ENCODE data around the gene BTG1.

Gene BTG1

GRCh38 chr12:92162079-92162478, 16.4 kb upstream of the BTG1 start:
- Histone ChIP-seq H3K27ac (replicated peaks; ENCODE audit: low read length) (no peak overlapping the region), H2AFZ (ENCODE audit: low read length) (no peak overlapping the region), H3K9ac (ENCODE audit: low read depth, low read length, poor library complexity) (no peak overlapping the region), H3K23ac (ENCODE audit: low read depth, low read length, poor library complexity) (no peak overlapping the region), H4K91ac (ENCODE audit: low read depth, low read length, poor library complexity) (no peak overlapping the region), H3K4me3 (ENCODE audit: low read length in 2 of 2) (no peak overlapping the region), H2AK5ac (ENCODE audit: low read depth, low read length) (no peak overlapping the region), H3K9me3 (replicated peaks in 1 of 2; ENCODE audit: control insufficient read depth in 2 of 2, insufficient read depth in 1 of 2, low read depth in 1 of 2, low read length in 2 of 2) (no peaks in the 10 kb centered on the region), H2BK120ac (ENCODE audit: low read depth, low read length) (no peak overlapping the region), H3K4me1 (ENCODE audit: control insufficient read depth in 2 of 2, insufficient read depth in 1 of 2, low read depth in 1 of 2, low read length in 2 of 2) (no peaks in the 10 kb centered on the region), H3K18ac (ENCODE audit: low read length) (no peak overlapping the region), H2BK5ac (ENCODE audit: low read length) (no peak overlapping the region), H4K8ac (ENCODE audit: low read depth, low read length) (no peak overlapping the region), H3K36me3 (replicated peaks in 1 of 2; ENCODE audit: control insufficient read depth in 2 of 2, insufficient read depth in 2 of 2, low read length in 2 of 2) (no peaks in the 10 kb centered on the region), H3K14ac (ENCODE audit: low read length) (no peak overlapping the region), H3K79me1 (ENCODE audit: low read depth, low read length) (no peaks in the 10 kb centered on the region), H2BK15ac (ENCODE audit: low read length) (no peak overlapping the region), H2BK12ac (ENCODE audit: low read length) (no peak overlapping the region), H3K4ac (ENCODE audit: low read length) (no peak overlapping the region), H3K4me2 (ENCODE audit: insufficient read depth, low read length, poor library complexity, severe bottlenecking) (no peak overlapping the region), H3K27me3 (ENCODE audit: control insufficient read depth in 3 of 3, insufficient read depth in 3 of 3, low read depth in 1 of 3, low read length in 3 of 3) (no peaks in the 10 kb centered on the region)
- no peak for DNase-seq (ENCODE audit: low spot score)
- WGBS, 2 donors (ENCODE audit: extremely low coverage in 2 of 2, insufficient read length in 2 of 2, insufficient replicate concordance in 1 of 2) = no CpG with 5 or more reads among the region's 1 CpG

- H3K27me3 ChIP-seq (ENCODE audit: control insufficient read depth in 3 of 3, insufficient read depth in 3 of 3, low read depth in 1 of 3, low read length in 3 of 3) = no peaks in the 10 kb centered on the region
- no peak overlapping the region for H3K9ac ChIP-seq (ENCODE audit: low read depth, low read length, poor library complexity)
- no peaks in the 10 kb centered on the region for H3K79me1 ChIP-seq (ENCODE audit: low read depth, low read length)
- H4K91ac ChIP-seq (ENCODE audit: low read depth, low read length, poor library complexity) = no peak overlapping the region
- DNase-seq (ENCODE audit: low spot score) = no peak
- no peaks in the 10 kb centered on the region for H3K4me1 ChIP-seq (ENCODE audit: control insufficient read depth in 2 of 2, insufficient read depth in 1 of 2, low read depth in 1 of 2, low read length in 2 of 2)
- no CpG with 5 or more reads among the region's 6 CpGs for WGBS, 2 donors (ENCODE audit: extremely low coverage in 2 of 2, insufficient read length in 2 of 2, insufficient replicate concordance in 1 of 2)
- H2BK15ac ChIP-seq (ENCODE audit: low read length) = no peak overlapping the region
- H3K4me2 ChIP-seq (ENCODE audit: insufficient read depth, low read length, poor library complexity, severe bottlenecking) = no peak overlapping the region
- no peak overlapping the region for H2AFZ ChIP-seq (ENCODE audit: low read length)
- H4K8ac ChIP-seq (ENCODE audit: low read depth, low read length) = no peak overlapping the region
- H3K36me3 ChIP-seq (replicated peaks in 1 of 2; ENCODE audit: control insufficient read depth in 2 of 2, insufficient read depth in 2 of 2, low read length in 2 of 2) = no peaks in the 10 kb centered on the region
- no peak overlapping the region for H3K4ac ChIP-seq (ENCODE audit: low read length)
- H3K4me3 ChIP-seq (ENCODE audit: low read length in 2 of 2) = no peak overlapping the region
- H2BK120ac ChIP-seq (ENCODE audit: low read depth, low read length) = no peak overlapping the region
- no peak overlapping the region for H2BK5ac ChIP-seq (ENCODE audit: low read length)
- peaks cover 0 to 3% of the 10 kb centered on the region in 2 donors for H3K9me3 ChIP-seq (replicated peaks in 1 of 2; ENCODE audit: control insufficient read depth in 2 of 2, insufficient read depth in 1 of 2, low read depth in 1 of 2, low read length in 2 of 2)
- no peak overlapping the region for H2BK12ac ChIP-seq (ENCODE audit: low read length)
- H3K23ac ChIP-seq (ENCODE audit: low read depth, low read length, poor library complexity) = no peak overlapping the region
- no peak overlapping the region for H2AK5ac ChIP-seq (ENCODE audit: low read depth, low read length)
- no peak overlapping the region for H3K14ac ChIP-seq (ENCODE audit: low read length)
- no peak overlapping the region for H3K18ac ChIP-seq (ENCODE audit: low read length)
- H3K27ac ChIP-seq (replicated peaks; ENCODE audit: low read length) = no peak overlapping the region
These were observed 13.3 kb upstream of the BTG1 start for GRCh38 chr12:92158796-92159439.

GRCh38 chr12:92156704-92157395, 11.2 kb upstream of the BTG1 start:
- H3K4me2 ChIP-seq (ENCODE audit: insufficient read depth, low read length, poor library complexity, severe bottlenecking) = no peak overlapping the region
- DNase-seq (ENCODE audit: low spot score) = no peak
- H3K18ac ChIP-seq (ENCODE audit: low read length) = no peak overlapping the region
- no peak overlapping the region for H2BK120ac ChIP-seq (ENCODE audit: low read depth, low read length)
- H2BK15ac ChIP-seq (ENCODE audit: low read length) = no peak overlapping the region
- peaks cover 0 to 3% of the 10 kb centered on the region in 2 donors for H3K9me3 ChIP-seq (replicated peaks in 1 of 2; ENCODE audit: control insufficient read depth in 2 of 2, insufficient read depth in 1 of 2, low read depth in 1 of 2, low read length in 2 of 2)
- H3K9ac ChIP-seq (ENCODE audit: low read depth, low read length, poor library complexity) = no peak overlapping the region
- H3K23ac ChIP-seq (ENCODE audit: low read depth, low read length, poor library complexity) = no peak overlapping the region
- H2BK5ac ChIP-seq (ENCODE audit: low read length) = no peak overlapping the region
- no peaks in the 10 kb centered on the region for H3K27me3 ChIP-seq (ENCODE audit: control insufficient read depth in 3 of 3, insufficient read depth in 3 of 3, low read depth in 1 of 3, low read length in 3 of 3)
- no peak overlapping the region for H4K91ac ChIP-seq (ENCODE audit: low read depth, low read length, poor library complexity)
- H3K14ac ChIP-seq (ENCODE audit: low read length) = no peak overlapping the region
- H4K8ac ChIP-seq (ENCODE audit: low read depth, low read length) = no peak overlapping the region
- no peak overlapping the region for H2BK12ac ChIP-seq (ENCODE audit: low read length)
- H3K4ac ChIP-seq (ENCODE audit: low read length) = no peak overlapping the region
- no peak overlapping the region for H2AK5ac ChIP-seq (ENCODE audit: low read depth, low read length)
- H3K79me1 ChIP-seq (ENCODE audit: low read depth, low read length) = no peaks in the 10 kb centered on the region
- no peak overlapping the region for H3K4me3 ChIP-seq (ENCODE audit: low read length in 2 of 2)
- no peaks in the 10 kb centered on the region for H3K4me1 ChIP-seq (ENCODE audit: control insufficient read depth in 2 of 2, insufficient read depth in 1 of 2, low read depth in 1 of 2, low read length in 2 of 2)
- no peak overlapping the region for H3K27ac ChIP-seq (replicated peaks; ENCODE audit: low read length)
- no CpG with 5 or more reads among the region's 6 CpGs for WGBS, 2 donors (ENCODE audit: extremely low coverage in 2 of 2, insufficient read length in 2 of 2, insufficient replicate concordance in 1 of 2)
- H2AFZ ChIP-seq (ENCODE audit: low read length) = no peak overlapping the region
- H3K36me3 ChIP-seq (replicated peaks in 1 of 2; ENCODE audit: control insufficient read depth in 2 of 2, insufficient read depth in 2 of 2, low read length in 2 of 2) = no peaks in the 10 kb centered on the region

- H3K27ac ChIP-seq (replicated peaks; ENCODE audit: low read length) = no peak overlapping the region
- no peak overlapping the region for H4K91ac ChIP-seq (ENCODE audit: low read depth, low read length, poor library complexity)
- H2BK15ac ChIP-seq (ENCODE audit: low read length) = no peak overlapping the region
- no peak overlapping the region for H3K18ac ChIP-seq (ENCODE audit: low read length)
- H3K9me3 ChIP-seq (replicated peaks in 1 of 2; ENCODE audit: control insufficient read depth in 2 of 2, insufficient read depth in 1 of 2, low read depth in 1 of 2, low read length in 2 of 2) = peaks cover 0 to 3% of the 10 kb centered on the region in 2 donors
- no peak overlapping the region for H2BK120ac ChIP-seq (ENCODE audit: low read depth, low read length)
- H3K9ac ChIP-seq (ENCODE audit: low read depth, low read length, poor library complexity) = no peak overlapping the region
- H2AK5ac ChIP-seq (ENCODE audit: low read depth, low read length) = no peak overlapping the region
- H3K14ac ChIP-seq (ENCODE audit: low read length) = no peak overlapping the region
- no CpG with 5 or more reads among the region's 2 CpGs for WGBS, 2 donors (ENCODE audit: extremely low coverage in 2 of 2, insufficient read length in 2 of 2, insufficient replicate concordance in 1 of 2)
- H4K8ac ChIP-seq (ENCODE audit: low read depth, low read length) = no peak overlapping the region
- H2AFZ ChIP-seq (ENCODE audit: low read length) = no peak overlapping the region
- no peak overlapping the region for H2BK12ac ChIP-seq (ENCODE audit: low read length)
- H2BK5ac ChIP-seq (ENCODE audit: low read length) = no peak overlapping the region
- no peak overlapping the region for H3K23ac ChIP-seq (ENCODE audit: low read depth, low read length, poor library complexity)
- H3K4me2 ChIP-seq (ENCODE audit: insufficient read depth, low read length, poor library complexity, severe bottlenecking) = no peak overlapping the region
- H3K79me1 ChIP-seq (ENCODE audit: low read depth, low read length) = no peaks in the 10 kb centered on the region
- H3K4ac ChIP-seq (ENCODE audit: low read length) = no peak overlapping the region
- DNase-seq (ENCODE audit: low spot score) = no peak
- H3K27me3 ChIP-seq (ENCODE audit: control insufficient read depth in 3 of 3, insufficient read depth in 3 of 3, low read depth in 1 of 3, low read length in 3 of 3) = no peaks in the 10 kb centered on the region
- no peaks in the 10 kb centered on the region for H3K4me1 ChIP-seq (ENCODE audit: control insufficient read depth in 2 of 2, insufficient read depth in 1 of 2, low read depth in 1 of 2, low read length in 2 of 2)
- no peaks in the 10 kb centered on the region for H3K36me3 ChIP-seq (replicated peaks in 1 of 2; ENCODE audit: control insufficient read depth in 2 of 2, insufficient read depth in 2 of 2, low read length in 2 of 2)
- no peak overlapping the region for H3K4me3 ChIP-seq (ENCODE audit: low read length in 2 of 2)
These were observed 10.5 kb upstream of the BTG1 start for GRCh38 chr12:92156139-92156538.

Measured in neuronal stem cell (in vitro differentiated cells).